Endothelial cell of umbilical vein (primary cell): ENCODE results near the gene ARMH4. TPM values are rescaled to one million over a fixed set of nuclear protein-coding genes. Genes with fewer than 3 reads are reported as not detected.

Experiments used
- BruUV-seq: library from RNA; stranded (reverse); fragments of 400-500 nt; replicated peaks from 2 replicates; lab custom pipeline; 2021; lab: Mats Ljungman, UMichigan
- CTCF ChIA-PET: fragments of 300-600, 350-600 bp; sonication (Branson Sonifier 250); formaldehyde crosslinking; loops from one replicate; lab custom pipeline; 2021; ENCODE audit warnings: antibody characterized with exemption, inconsistent platforms; lab: Charles Lee
- POLR2A ChIA-PET: fragments of 300-600, 350-600 bp; sonication (Branson Sonifier 250); formaldehyde crosslinking; loops from one replicate; lab custom pipeline; 2021; ENCODE audit warnings: antibody characterized with exemption, inconsistent platforms; lab: Charles Lee
- DNase-seq: peaks from one replicate; pipeline ENCODE4 v3.0.0-alpha.2; 2011; ENCODE audit warnings: low read depth, low spot score
- FAIRE-seq: peaks from 2 replicates; lab custom pipeline; 2011; peaks lifted over from hg19 to GRCh38; lab: Jason Lieb, UNC
- H2AFZ ChIP-seq: 2 replicates; pipeline ENCODE4 v1.6.0; 2012; ENCODE audit warnings: low read depth, low read length, control low read depth, inconsistent platforms
- H3K27ac ChIP-seq: 2 replicates; pipeline ENCODE4 v1.5.1; 2011; ENCODE audit warnings: low read depth, mild to moderate bottlenecking, control low read depth, low read length, moderate library complexity; ENCODE audit not compliant: insufficient read depth
- H3K27me3 ChIP-seq, 2 experiments: 2 replicates each; pipeline versions ENCODE4 v1.6.0 to v1.6.1; 2011; ENCODE audit warnings: low read length in 2 of 2, mixed read lengths in 1 of 2; ENCODE audit not compliant: control insufficient read depth in 2 of 2, insufficient read depth in 2 of 2
- H3K36me3 ChIP-seq, 2 experiments: 2 replicates in 1 of 2; 3 replicates in 1 of 2; pipeline ENCODE4 v1.5.1; 2011; ENCODE audit warnings: low read length in 2 of 2, mild to moderate bottlenecking in 1 of 2, moderate library complexity in 1 of 2; ENCODE audit not compliant: control insufficient read depth in 2 of 2, insufficient read depth in 2 of 2; ENCODE audit errors: extremely low read depth in 1 of 2
- H3K4me1 ChIP-seq: 3 replicates; pipeline ENCODE4 v1.5.1; 2011; ENCODE audit warnings: mild to moderate bottlenecking, low read length; ENCODE audit not compliant: control insufficient read depth, insufficient read depth; ENCODE audit errors: extremely low read depth
- H3K4me2 ChIP-seq: 2 replicates; pipeline ENCODE4 v1.6.1; 2011; ENCODE audit warnings: low read length, control low read depth, mixed read lengths; ENCODE audit not compliant: insufficient read depth
- H3K4me3 ChIP-seq, 3 experiments: fragments of 200-600 bp in 1 of 3; sonication (generic), shearing (Covaris generic) in 1 of 3; replicated peaks in 1 of 3; 2 replicates each; pipeline ENCODE4 v1.5.1; 2011 to 2016; ENCODE audit warnings: control low read depth in 3 of 3, low read length in 3 of 3, mild to moderate bottlenecking in 2 of 3, inconsistent platforms in 1 of 3, low read depth in 1 of 3, moderate library complexity in 1 of 3; ENCODE audit not compliant: insufficient read depth in 1 of 3
- H3K79me2 ChIP-seq: 2 replicates; pipeline ENCODE4 v1.6.0; 2012; ENCODE audit warnings: low read length, inconsistent platforms; ENCODE audit not compliant: control insufficient read depth, insufficient read depth
- H3K9ac ChIP-seq: replicated peaks from 2 replicates; pipeline ENCODE3; 2011; ENCODE audit warnings: low read length, control low read depth; ENCODE audit not compliant: insufficient read depth; ENCODE audit errors: extremely low read depth
- H3K9me1 ChIP-seq: replicated peaks from 3 replicates; pipeline ENCODE4 v1.6.0; 2011; ENCODE audit warnings: mild to moderate bottlenecking, low read length; ENCODE audit not compliant: control insufficient read depth, insufficient read depth; ENCODE audit errors: extremely low read depth
- H3K9me3 ChIP-seq: replicated peaks from 2 replicates; pipeline ENCODE4 v1.5.1; 2012; ENCODE audit warnings: low read length, inconsistent platforms; ENCODE audit not compliant: control insufficient read depth, insufficient read depth
- H4K20me1 ChIP-seq: replicated peaks from 2 replicates; pipeline ENCODE3; 2011; ENCODE audit warnings: mild to moderate bottlenecking, low read length; ENCODE audit not compliant: control insufficient read depth, insufficient read depth; ENCODE audit errors: extremely low read depth
- CTCF ChIP-seq, 2 donors: IDR thresholded peaks; 1 replicate in 1 of 2; 2 replicates in 1 of 2; pipeline ENCODE4 v1.5.1; 2011; ENCODE audit warnings: low read length in 2 of 2, mild to moderate bottlenecking in 2 of 2, moderate library complexity in 2 of 2, control low read depth in 1 of 2, inconsistent platforms in 1 of 2, low read depth in 1 of 2; ENCODE audit not compliant: insufficient read depth in 1 of 2; ENCODE audit errors: extremely low read depth in 1 of 2
- EZH2 ChIP-seq: IDR thresholded peaks from 2 replicates; pipeline ENCODE4 v1.6.1; 2012; ENCODE audit warnings: borderline replicate concordance, low read depth, mild to moderate bottlenecking, moderate library complexity, low read length, inconsistent platforms; ENCODE audit not compliant: severe bottlenecking
- FOS ChIP-seq: IDR thresholded peaks from 2 replicates; pipeline ENCODE4 v1.6.1; 2011; ENCODE audit warnings: mild to moderate bottlenecking, low read length, moderate library complexity, borderline replicate concordance; ENCODE audit not compliant: insufficient read depth
- GATA2 ChIP-seq: IDR thresholded peaks from 2 replicates; pipeline ENCODE4 v1.7.0; 2011; ENCODE audit warnings: low read depth, mild to moderate bottlenecking, moderate library complexity, mixed read lengths, low read length; ENCODE audit not compliant: insufficient read length, insufficient read depth
- JUN ChIP-seq: IDR thresholded peaks from 2 replicates; pipeline ENCODE4 v1.6.1; 2011; ENCODE audit warnings: borderline replicate concordance, low read depth; ENCODE audit not compliant: insufficient read length, insufficient read depth
- MYC ChIP-seq: IDR thresholded peaks from one replicate; pipeline ENCODE4 v1.6.1; 2011; ENCODE audit warnings: mild to moderate bottlenecking, low read depth, low read length
- POLR2A ChIP-seq: IDR thresholded peaks from 2 replicates; pipeline ENCODE4 v1.6.1; 2012; ENCODE audit warnings: low read depth, mild to moderate bottlenecking, control low read depth, low read length
- POLR2AphosphoS5 ChIP-seq: IDR thresholded peaks from 2 replicates; pipeline ENCODE4 v1.6.1; 2012; ENCODE audit warnings: low read depth, mild to moderate bottlenecking, control low read depth, low read length, moderate library complexity; ENCODE audit not compliant: insufficient read depth
- dilution Hi-C: fragments of 300-500 bp; cut with MboI; formaldehyde crosslinking; loops from one replicate; pipeline ENCODE4 v1.15.0; 2019; ENCODE audit warnings: low sequenced_read_pairs; ENCODE audit not compliant: extremely low pct_ligation_motif_present
- intact Hi-C: fragments of 100-400 bp; cut with micrococcal nuclease; formaldehyde crosslinking; loops from one replicate; pipeline ENCODE4 v1.10.0; 2022
- polyA plus RNA-seq, 4 experiments: library from polyadenylated mRNA; depleted of rRNA in 3 of 4; stranded (reverse) in 3 of 4; unstranded in 1 of 4; fragments of >200 nt; gene quantifications; 2 replicates each; pipeline versions ENCODE4 v1.2.1 to v1.2.3, GENCODE V29; 2011 to 2012; ENCODE audit warnings: missing spikeins in 1 of 4
- total RNA-seq: library from RNA; stranded (reverse); gene quantifications from 2 replicates; pipeline ENCODE4 v1.2.3, GENCODE V29; 2021
- TF ChIP-seq, protein P1 (sequence below): IDR thresholded peaks from 2 replicates; pipeline ENCODE4 v1.6.1; 2011; ENCODE audit not compliant: insufficient read depth, insufficient read length

The ARMH4 gene
- total and polyA plus RNA-seq, 2 donors (not counting 3 experiments of a cell fraction or from before 2014, with no cell fraction given), result 1.1 to 3.0 TPM

DNA sequence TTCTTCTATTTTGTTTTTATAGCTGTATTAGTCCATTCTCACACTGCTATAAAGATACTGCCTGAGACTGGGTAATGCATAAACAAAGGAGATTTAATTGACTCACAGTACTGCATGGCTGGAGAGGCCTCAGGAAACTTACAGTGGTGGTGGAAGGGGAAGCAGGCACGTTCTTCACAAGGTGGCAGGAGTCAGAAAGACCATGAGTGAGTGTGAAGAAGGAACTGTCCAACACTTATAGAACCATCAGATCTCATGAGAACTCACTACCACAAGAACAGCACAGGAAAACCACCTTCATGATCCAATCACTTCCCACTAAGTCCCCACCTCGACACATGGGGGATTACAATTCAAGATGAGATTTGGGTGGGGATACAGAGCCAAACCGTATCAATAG is 42.3 kb downstream of the ARMH4 start:
- Histone ChIP-seq H3K9ac (no peak overlapping the region), H3K4me2 (no peak overlapping the region), H3K36me3 (no peaks in the 10 kb centered on the region), H3K4me1 (peaks cover 3% of the 10 kb centered on the region), H3K27me3 (peaks cover 7 to 13% of the 10 kb centered on the region in 2 experiments), H3K9me1 (no peaks in the 10 kb centered on the region), H2AFZ (no peak overlapping the region), H3K27ac (no peak overlapping the region), H3K9me3 (no peaks in the 10 kb centered on the region), H3K79me2 (no peaks in the 10 kb centered on the region), H3K4me3 (no peak overlapping the region), H4K20me1 (no peaks in the 10 kb centered on the region)
- no peak for DNase-seq
- TF ChIP-seq FOS (no peak), CTCF (IDR thresholded peaks at IDR 0.05; ENCODE audit: extremely low read depth in 1 of 2, insufficient read depth in 1 of 2, low read depth in 1 of 2, low read length in 2 of 2) (no peak), EZH2 (no peak), GATA2 (no peak), POLR2A (no peak), JUN (no peak), MYC (no peak), POLR2AphosphoS5 (no peak)
- TF ChIP-seq, protein P1, sequence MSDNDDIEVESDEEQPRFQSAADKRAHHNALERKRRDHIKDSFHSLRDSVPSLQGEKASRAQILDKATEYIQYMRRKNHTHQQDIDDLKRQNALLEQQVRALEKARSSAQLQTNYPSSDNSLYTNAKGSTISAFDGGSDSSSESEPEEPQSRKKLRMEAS, result no peak
- POLR2A ChIA-PET, result no interaction called here
- intact Hi-C loops, result loop anchor here (5.0 kb wide), 1 partner anchor 43 kb away; the partner anchor contains the start of gene ARMH4
- FAIRE-seq, result no peak
- no TSS peak for BruUV-seq
- CTCF ChIA-PET, result interaction anchor here (1.2 to 5.9 kb wide), 4 partner anchors 8 to 318 kb away, joined by 3 to 93 read pairs (median 6); partner anchors contain the start of genes KIAA0586 and TIMM9
- dilution Hi-C loops, result no loop called here
